CD4-positive, alpha-beta T cell (primary cell): ENCODE measurements around the gene MCM9. TPM values are rescaled to one million over a fixed set of nuclear protein-coding genes. Genes with fewer than 3 reads are reported as not detected.

ENCODE experiments used
- ATAC-seq: fragments of 200-7000 bp; cut with Tn5 transposase; one replicate; pipeline ENCODE4 v1.10.0; 2022; ENCODE audit warnings: mild to moderate bottlenecking; ENCODE audit not compliant: poor library complexity
- CTCF ChIA-PET: fragments of 350-600 bp; sonication (Branson Sonifier 250); formaldehyde crosslinking; loops from one replicate; lab custom pipeline; 2021; ENCODE audit warnings: antibody characterized with exemption, inconsistent platforms; lab: Charles Lee
- POLR2A ChIA-PET: fragments of 350-600 bp; sonication (Branson Sonifier 250); formaldehyde crosslinking; loops from one replicate; lab custom pipeline; 2021; ENCODE audit warnings: antibody characterized with exemption, inconsistent platforms; lab: Charles Lee
- DNase-seq, 14 experiments: peaks; one replicate each; pipeline ENCODE4 v3.0.0-alpha.2; 2013 to 2020; ENCODE audit warnings: mixed read lengths in 2 of 14
- H3K27ac ChIP-seq, 2 donors: one replicate each; pipeline versions ENCODE4 v1.5.1 to v1.7.0; 2013; ENCODE audit warnings: low read length in 2 of 2, low read depth in 1 of 2, mild to moderate bottlenecking in 1 of 2
- H3K27me3 ChIP-seq, 2 experiments: 1 replicate in 1 of 2; 2 replicates in 1 of 2; pipeline versions ENCODE4 v1.6.1 to v1.7.0; 2013; ENCODE audit warnings: low read length in 2 of 2, control low read depth in 1 of 2, mild to moderate bottlenecking in 1 of 2, moderate library complexity in 1 of 2; ENCODE audit not compliant: insufficient read depth in 2 of 2, control insufficient read depth in 1 of 2
- H3K36me3 ChIP-seq: one replicate; pipeline ENCODE4 v1.6.1; 2013; ENCODE audit warnings: low read length, control low read depth; ENCODE audit not compliant: insufficient read depth
- H3K4me1 ChIP-seq: one replicate; pipeline ENCODE4 v1.6.1; 2013; ENCODE audit warnings: low read length, control low read depth; ENCODE audit not compliant: insufficient read depth
- H3K4me3 ChIP-seq: one replicate; pipeline ENCODE4 v1.5.1; 2013; ENCODE audit warnings: mild to moderate bottlenecking, low read length, moderate library complexity
- H3K9me3 ChIP-seq, 2 experiments: 1 replicate in 1 of 2; 2 replicates in 1 of 2; pipeline versions ENCODE4 v1.6.1 to v1.7.0; 2013; ENCODE audit warnings: low read length in 2 of 2, mild to moderate bottlenecking in 2 of 2, control low read depth in 1 of 2, moderate library complexity in 1 of 2; ENCODE audit not compliant: control insufficient read depth in 1 of 2, insufficient read depth in 1 of 2
- H3K27ac Mint-ChIP-seq: one replicate; pipeline ENCODE4 v1.8.0; 2020; ENCODE audit warnings: mixed read lengths
- H3K27me3 Mint-ChIP-seq: one replicate; pipeline ENCODE4 v1.8.0; 2021; ENCODE audit warnings: mixed read lengths
- H3K36me3 Mint-ChIP-seq: one replicate; pipeline ENCODE4 v1.8.0; 2021; ENCODE audit warnings: low read depth, mixed read lengths
- H3K4me1 Mint-ChIP-seq: one replicate; pipeline ENCODE4 v1.8.0; 2021; ENCODE audit warnings: low read depth, mixed read lengths
- H3K4me3 Mint-ChIP-seq: one replicate; pipeline ENCODE4 v1.8.0; 2020; ENCODE audit warnings: mild to moderate bottlenecking, mixed read lengths
- H3K9me3 Mint-ChIP-seq: one replicate; pipeline ENCODE4 v1.8.0; 2020; ENCODE audit warnings: mixed read lengths
- intact Hi-C, 2 experiments: fragments of 100-400 bp; cut with DNase I in 1 of 2; cut with micrococcal nuclease in 1 of 2; formaldehyde crosslinking; loops; one replicate each; pipeline versions ENCODE4 v1.15.1 to v1.9.0; 2023 to 2025; cut with DNase I, micrococcal nuclease
- total RNA-seq, 174 experiments: library from RNA in 2 of 174; stranded (reverse) in 2 of 174; gene quantifications; one replicate each; pipeline ENCODE4 v1.2.3 and lab custom pipeline; 2021 to 2026
- TF ChIP-seq, protein P1 (sequence below): fragments of 200-600 bp; IDR thresholded peaks from one replicate; pipeline ENCODE4 v1.8.0; 2022; ENCODE audit warnings: antibody characterized with exemption, mild to moderate bottlenecking

The MCM9 gene
- total RNA-seq, 2 experiments from 2014 or later: 25.5 TPM

DNA sequence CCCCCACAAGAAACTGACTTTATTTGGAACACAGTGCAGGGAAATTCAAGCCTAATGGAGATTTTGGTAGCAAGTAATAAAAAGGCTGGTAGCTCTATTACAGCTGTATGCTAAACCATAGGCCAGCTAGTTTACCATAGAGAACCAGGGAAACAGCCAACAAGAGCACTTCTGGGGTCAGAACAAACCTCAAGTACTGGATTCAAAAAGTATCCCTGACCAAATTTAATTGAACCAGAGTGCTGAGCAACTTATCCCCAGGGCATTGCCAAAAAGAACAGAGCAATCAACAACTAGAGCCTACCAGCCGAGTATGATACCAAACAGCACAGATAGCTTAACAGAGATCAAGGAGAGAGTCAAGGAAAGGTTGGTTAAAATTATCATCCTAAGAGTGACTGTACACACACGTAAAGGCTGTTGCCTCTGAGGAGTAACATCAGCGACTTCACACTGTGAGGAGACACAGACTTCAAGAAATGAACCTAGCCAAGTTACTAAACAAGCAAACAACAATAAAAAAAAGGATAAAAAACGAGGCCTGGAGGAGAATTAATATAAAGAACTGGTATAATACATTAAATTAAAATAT is 52.5 kb downstream of the MCM9 start:
- Histone ChIP-seq H3K27me3 (no peaks in the 10 kb centered on the region), H3K9me3 (no peaks in the 10 kb centered on the region), H3K4me1 (peaks cover 15% of the 10 kb centered on the region), H3K27ac (no peak overlapping the region), H3K36me3 (no peaks in the 10 kb centered on the region), H3K4me3 (no peak overlapping the region)
- Mint-ChIP-seq H3K4me3 (no peak overlapping the region), H3K36me3 (peaks cover 16% of the 10 kb centered on the region), H3K9me3 (no peaks in the 10 kb centered on the region), H3K4me1 (peaks cover 87% of the 10 kb centered on the region), H3K27me3 (no peaks in the 10 kb centered on the region), H3K27ac (no peak overlapping the region)
- ATAC-seq (no peak), DNase-seq (no peak)
- ChIA-PET CTCF (interaction anchor here (0.8 to 1.4 kb wide), 4 partner anchors 10 to 86 kb away, joined by 3 to 5 read pairs (median 4); partner anchors contain the start of gene ASF1A), POLR2A (interaction anchor here (1.2 to 3.7 kb wide), 2 partner anchors 11 to 17 kb away, joined by 4 to 58 read pairs; partner anchors contain the start of gene ASF1A)
- intact Hi-C loops: no loop called here
- TF ChIP-seq, protein P1, sequence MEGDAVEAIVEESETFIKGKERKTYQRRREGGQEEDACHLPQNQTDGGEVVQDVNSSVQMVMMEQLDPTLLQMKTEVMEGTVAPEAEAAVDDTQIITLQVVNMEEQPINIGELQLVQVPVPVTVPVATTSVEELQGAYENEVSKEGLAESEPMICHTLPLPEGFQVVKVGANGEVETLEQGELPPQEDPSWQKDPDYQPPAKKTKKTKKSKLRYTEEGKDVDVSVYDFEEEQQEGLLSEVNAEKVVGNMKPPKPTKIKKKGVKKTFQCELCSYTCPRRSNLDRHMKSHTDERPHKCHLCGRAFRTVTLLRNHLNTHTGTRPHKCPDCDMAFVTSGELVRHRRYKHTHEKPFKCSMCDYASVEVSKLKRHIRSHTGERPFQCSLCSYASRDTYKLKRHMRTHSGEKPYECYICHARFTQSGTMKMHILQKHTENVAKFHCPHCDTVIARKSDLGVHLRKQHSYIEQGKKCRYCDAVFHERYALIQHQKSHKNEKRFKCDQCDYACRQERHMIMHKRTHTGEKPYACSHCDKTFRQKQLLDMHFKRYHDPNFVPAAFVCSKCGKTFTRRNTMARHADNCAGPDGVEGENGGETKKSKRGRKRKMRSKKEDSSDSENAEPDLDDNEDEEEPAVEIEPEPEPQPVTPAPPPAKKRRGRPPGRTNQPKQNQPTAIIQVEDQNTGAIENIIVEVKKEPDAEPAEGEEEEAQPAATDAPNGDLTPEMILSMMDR: no peak

DNA sequence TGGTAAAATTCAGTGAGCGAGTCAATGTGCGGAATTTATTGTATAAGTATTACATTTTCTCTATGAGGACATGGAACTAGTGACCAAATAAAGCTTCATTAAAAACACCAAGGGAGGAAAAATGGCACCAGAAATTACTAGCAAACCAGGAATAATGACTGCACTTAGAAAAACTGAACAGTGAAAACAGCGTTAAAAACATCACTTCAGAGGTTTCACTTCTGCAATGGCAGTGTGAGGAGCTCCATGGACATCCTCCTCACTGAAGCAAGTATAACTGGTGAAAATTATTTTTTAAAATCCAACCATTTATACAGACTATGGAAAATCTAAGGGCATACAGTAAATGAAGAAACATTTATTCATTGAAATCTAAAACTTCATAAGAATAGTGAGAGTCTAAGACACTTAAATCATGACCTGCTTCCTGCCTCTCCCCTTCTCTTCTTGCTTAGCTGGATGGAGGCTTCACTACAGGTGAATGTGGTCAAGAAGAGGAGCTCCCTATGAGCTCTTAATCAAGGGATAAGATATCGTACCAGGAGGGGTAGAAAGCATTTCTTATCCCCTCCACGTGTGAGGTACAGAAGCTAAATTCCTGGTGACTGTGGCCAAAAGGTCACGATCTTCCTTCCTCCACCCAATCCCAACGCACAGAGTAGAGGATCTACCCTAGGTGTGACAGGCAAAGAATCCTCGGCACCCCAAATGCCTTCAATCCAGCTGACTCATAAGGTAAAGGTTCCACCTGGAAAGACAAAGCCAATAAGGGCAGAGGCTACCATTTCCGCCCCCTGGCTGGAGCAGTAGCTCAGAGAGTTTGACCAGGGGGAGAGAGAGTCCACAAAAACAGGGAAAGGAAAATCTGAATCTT is 53.3 kb downstream of the MCM9 start:
- Histone ChIP-seq H3K4me3 (no peak overlapping the region), H3K4me1 (peaks cover 14% of the 10 kb centered on the region), H3K27ac (no peak overlapping the region), H3K27me3 (no peaks in the 10 kb centered on the region), H3K9me3 (no peaks in the 10 kb centered on the region), H3K36me3 (no peaks in the 10 kb centered on the region)
- Mint-ChIP-seq H3K27me3 (no peaks in the 10 kb centered on the region), H3K9me3 (no peaks in the 10 kb centered on the region), H3K4me1 (peaks cover 82% of the 10 kb centered on the region), H3K27ac (no peak overlapping the region), H3K4me3 (peak overlapping the region; percentile 3), H3K36me3 (peaks cover 10% of the 10 kb centered on the region)
- ATAC-seq (no peak), DNase-seq (no peak)
- POLR2A ChIA-PET: interaction anchor here (1.2 to 3.7 kb wide), 2 partner anchors 11 to 17 kb away, joined by 4 to 58 read pairs; partner anchors contain the start of gene ASF1A
- TF ChIP-seq, protein P1: no peak
- CTCF ChIA-PET: interaction anchor here (0.8 to 1.4 kb wide), 4 partner anchors 9 to 85 kb away, joined by 3 to 5 read pairs (median 4); partner anchors contain the start of gene ASF1A
- intact Hi-C loops: no loop called here

DNA sequence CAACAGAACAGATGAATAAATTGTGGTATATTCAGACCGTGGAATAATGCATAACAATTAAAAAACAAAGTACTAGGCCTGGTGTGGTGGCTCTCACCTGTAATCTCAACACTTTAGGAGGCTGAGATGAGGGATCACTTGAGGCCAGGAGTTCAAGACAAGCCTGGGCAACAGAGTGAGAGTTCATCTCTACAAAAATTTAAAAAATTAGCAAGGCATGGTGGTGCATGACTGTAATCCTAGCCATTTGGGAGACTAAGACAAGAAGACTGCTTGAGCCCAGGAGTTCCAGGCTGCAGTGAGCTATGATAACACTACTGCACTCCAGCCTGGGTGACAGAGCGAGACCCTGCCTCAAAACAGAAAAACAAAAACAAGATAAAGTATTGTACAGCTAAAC is 57.2 kb downstream of the MCM9 start:
- intact Hi-C loops: no loop called here
- CTCF ChIA-PET: no interaction called here

More for the DNA sequence above, 57.2 kb downstream of the MCM9 start:
- no peak for ATAC-seq
- H3K4me1 Mint-ChIP-seq: peaks cover 63% of the 10 kb centered on the region
- Histone ChIP-seq H3K27ac (no peak overlapping the region), H3K36me3 (no peaks in the 10 kb centered on the region), H3K4me1 (peaks cover 12% of the 10 kb centered on the region), H3K9me3 (no peaks in the 10 kb centered on the region), H3K4me3 (no peak overlapping the region), H3K27me3 (no peaks in the 10 kb centered on the region)
- peaks cover 15% of the 10 kb centered on the region for H3K36me3 Mint-ChIP-seq
- POLR2A ChIA-PET: no interaction called here
- no peaks in the 10 kb centered on the region for H3K27me3 Mint-ChIP-seq
- no peak overlapping the region for H3K4me3 Mint-ChIP-seq
- no peak overlapping the region for H3K27ac Mint-ChIP-seq
- TF ChIP-seq, protein P1: no peak
- no peak for DNase-seq
- no peaks in the 10 kb centered on the region for H3K9me3 Mint-ChIP-seq
